IPS DF 4.7 (cell line): ENCODE results near the gene PLPP2.

Experiments used
- DNase-seq: peaks from one replicate; pipeline ENCODE4 v3.0.0-alpha.2; 2013; ENCODE audit warnings: low spot score; ENCODE audit errors: extremely low read depth

PLPP2 gene

DNA sequence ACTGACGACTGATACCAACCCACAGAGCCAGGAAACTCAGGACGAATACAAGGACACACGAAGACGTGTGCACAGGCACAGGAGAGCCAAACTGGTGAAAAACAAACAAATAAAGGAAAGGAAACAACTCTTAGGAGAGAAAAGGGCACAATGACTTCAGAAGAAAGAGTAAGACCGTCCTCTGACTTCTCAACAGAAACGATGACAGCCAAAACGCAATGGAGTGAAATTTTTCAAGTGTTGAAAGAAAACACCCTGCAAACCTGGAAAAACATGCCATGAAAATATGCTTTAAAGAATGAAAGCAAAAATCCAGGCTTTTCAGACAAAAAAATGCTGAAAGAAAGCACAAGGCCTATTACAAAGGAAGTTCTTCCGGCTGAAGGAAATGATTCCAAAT is 24.6 kb upstream of the PLPP2 start:
- no peak for DNase-seq

DNA sequence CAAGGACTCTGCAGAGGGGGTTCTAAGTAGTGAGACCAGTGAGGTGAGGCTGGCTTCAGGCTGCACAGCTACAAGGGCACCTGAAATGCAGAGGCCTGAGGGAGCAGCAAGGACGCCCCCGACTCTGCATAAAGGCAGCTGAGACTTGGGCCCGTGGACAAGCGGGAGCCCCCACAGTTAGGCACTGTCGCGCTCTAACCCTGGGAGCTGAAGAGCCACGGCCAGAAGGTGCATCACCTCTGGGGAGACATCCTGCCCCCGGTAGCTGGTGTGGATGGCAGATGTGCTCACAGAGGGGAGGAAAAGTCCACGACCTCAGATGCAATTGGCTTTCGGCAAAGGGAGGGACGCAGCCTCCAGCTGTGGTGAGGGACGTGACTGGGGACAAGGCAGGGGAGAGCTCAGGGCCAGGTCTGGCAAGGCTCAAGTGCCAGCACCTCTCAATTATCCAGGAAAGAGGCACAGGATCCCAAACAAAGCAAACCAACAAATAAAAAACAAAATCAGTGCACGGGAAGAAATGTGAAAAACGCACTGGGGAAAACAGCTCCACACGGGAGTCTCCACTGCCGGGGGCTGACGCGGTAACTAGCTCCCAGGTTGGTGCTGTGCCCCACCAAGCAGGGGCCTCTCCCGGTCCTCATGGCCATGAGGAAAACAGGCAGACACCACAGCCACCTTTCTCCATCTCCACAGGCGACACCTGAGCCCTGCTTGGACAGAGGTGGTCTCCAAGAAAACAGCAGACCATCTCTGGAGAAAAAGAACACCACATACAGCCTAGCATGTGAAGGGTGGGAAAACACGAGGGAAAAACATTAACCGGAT is 23.0 kb upstream of the PLPP2 start:
- DNase-seq = no peak

DNA sequence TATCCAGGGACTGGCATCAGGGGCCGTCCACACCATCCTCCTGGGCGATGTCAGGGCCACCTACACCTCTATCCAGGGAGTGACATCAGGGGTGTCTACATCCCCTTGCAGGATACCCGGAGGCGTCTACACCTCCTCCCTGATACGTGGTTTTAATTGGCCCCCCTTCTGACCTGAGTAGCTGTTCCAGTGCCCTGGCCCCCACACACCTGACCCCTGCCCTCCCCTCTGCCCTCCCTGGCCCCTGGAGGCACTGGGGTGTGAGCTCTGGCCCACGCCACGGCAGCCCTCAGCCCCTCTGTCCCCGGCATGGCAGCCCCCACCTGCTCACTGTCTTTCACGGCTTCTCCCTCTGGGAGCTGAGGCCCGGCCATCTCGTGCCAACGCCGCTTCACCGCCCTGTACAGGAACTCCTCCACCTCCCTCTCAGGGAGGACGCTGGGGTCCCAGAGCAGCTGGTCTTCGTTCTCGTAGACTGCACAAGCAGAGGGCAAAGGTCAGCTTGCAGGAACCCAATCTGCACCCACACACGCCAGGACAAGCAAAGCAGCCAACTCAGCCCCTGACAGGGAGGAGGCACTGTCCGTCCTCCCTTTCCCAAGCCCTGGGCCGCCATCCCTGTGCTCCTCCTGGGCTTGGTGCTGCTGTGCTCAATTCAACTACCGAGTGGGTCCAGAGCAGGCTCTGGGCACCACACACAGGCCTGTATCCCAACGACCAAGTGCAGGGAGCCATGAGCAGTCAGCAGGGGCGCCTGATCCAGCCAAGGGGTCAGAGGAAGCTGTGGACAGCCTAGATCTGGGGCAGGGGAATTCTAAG is 22.2 kb upstream of the PLPP2 start:
- DNase-seq = no peak

DNA sequence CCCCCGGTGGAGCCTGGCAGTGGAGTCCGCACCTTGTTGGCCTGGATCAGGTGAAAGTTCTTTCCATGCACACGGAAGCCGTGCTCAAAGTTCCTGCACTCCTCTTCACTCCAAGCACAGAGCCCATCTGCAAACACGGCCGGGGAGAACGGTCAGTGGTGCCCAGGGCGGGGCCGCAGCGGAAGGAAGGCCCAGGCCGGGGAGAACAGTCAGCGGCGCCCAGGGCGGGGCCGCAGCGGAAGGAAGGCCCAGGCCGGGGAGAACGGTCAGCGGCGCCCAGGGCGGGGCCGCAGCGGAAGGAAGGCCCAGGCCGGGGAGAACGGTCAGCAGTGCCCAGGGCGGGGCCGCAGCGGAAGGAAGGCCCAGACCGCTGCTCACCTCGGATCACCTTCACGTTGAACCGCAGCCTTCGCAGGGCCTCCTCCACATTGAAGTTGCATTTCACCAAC is 20.6 kb upstream of the PLPP2 start:
- no peak for DNase-seq

DNA sequence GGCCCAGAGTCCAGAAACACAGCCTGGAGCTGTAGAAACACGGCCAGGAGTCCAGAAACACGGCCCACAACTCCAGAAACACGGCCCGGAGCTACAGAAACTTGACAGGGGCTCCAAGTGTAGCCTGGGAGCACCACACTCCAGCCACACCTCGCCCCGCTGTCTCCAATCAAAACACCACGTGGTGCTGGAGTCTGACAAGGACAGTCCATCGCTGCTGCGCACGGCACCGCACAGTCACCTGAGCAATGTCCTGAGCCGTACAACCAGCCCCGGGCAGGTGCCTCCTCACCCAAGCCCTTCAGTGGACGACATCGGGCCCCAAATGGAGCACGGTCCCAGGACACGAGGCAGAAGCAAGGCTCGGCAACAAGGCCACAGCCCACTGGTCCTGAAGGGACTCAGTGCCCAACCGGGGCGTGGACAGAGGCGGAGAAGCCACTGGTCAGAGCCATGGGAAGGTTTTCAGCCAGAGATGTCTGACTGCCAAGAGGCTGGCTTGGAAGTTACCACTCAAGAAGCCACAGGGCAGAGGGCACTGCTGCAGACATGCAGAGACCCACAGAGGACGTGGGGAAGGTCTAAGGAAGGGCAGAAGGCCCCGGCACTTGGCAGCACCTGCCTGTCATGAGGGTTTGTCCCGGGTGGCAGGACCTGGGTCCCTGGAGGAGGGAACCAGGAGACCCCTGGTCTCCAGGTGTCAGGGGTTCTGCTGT is 19.7 kb upstream of the PLPP2 start:
- DNase-seq = no peak

DNA sequence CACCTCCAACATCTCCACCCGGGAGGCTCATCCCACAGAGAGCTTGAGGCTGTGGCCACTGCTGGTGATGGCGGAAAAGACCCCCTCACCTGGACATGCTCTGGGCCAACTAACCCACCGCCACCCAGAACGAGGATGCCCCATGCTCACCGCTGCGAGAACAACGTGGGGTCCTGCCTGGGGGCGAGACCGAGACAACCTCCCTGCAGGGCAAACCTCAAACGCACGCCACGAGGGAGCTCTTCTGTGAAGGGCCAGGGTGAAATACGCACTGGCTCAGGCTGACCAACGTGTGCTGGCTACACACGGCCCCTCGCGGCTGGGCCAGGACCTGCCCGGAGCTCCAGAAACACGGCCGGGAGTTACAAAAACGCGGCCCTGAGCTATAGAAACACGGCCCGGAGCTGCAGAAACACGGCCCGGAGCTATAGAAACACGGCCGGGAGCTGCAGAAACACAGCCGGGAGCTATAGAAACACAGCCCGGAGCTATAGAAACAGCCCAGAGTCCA is 19.0 kb upstream of the PLPP2 start:
- DNase-seq = no peak

DNA sequence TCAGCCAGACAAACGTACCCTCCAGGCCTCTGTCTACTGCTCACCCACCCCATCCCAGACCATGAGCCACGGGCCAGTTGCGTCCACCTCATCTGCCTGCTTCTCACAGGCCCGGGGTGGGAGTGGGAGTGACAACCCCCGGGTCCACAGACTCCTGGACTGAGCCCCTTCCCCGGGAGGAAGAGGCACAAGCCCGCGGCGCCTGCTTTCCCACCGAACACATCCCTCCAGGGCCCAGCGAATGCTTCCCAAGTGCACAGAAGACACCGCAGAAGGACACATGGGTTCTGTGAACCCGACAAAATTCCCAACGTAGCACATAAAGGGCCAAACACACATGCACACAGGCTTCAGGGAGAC is 18.0 kb upstream of the PLPP2 start:
- DNase-seq = no peak

DNA sequence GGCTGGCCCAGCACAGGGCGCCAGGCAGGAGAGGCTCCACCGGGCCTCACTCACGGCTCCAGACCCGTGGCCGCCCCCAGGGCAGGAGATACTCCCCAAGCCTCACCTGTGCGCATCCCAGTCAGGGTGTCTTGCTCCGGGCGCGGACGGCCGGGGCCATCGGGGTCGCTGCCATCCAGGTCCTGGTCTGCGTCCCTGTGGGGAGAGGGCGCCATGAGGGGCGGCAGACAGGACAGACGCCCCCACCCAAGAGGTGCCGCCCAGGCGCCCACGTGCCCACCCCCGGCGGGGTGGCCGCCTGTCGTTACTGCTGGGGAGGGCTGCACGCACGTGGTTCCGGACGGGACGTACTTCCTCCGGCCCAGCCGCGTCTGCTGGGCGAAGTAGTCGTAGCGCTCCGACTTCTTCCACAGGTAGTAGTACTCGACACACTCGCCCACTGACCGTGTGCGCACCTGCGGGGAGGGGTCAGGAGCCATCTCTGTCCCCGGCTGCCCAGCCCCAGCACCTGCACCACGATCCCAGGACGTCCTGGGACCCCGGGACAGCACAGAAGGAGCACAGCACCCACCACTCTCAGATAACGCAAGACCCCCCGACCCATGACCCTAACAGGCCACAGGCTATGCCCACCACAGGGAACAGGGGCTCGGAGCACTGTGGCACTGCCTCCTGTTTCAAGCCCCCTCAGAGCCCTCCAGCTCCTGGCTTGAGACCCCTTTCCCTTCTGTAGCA is 17.4 kb upstream of the PLPP2 start:
- DNase-seq = no peak

DNA sequence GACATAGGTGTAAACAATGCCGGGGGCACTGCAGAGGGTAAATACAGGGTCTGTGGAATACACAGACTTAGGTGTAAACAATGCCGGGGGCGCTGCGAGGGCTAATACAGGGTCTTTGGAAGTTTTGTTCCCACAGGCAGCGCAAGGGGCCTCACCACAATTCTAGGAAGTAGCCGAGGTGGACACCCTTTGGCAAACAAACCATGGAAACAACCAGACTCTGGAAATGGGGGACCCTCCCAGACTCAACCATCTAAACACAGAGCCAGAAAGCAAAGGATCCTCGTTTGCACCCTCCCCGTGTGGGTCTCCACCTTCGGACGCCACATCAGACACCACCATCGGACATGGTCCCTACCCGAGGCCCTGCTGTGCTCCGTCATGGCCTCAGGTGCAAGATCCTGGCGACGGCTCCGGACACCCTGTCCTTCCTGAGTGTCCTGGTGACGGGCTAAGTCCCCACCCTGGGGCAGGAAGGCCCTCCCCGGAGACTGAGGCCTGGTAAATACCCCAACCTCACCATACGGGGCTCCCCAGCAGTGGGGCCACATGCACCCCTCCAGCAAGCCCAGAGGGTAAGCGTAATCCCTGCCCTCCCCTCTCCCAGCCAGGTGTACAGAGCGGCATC is 16.7 kb upstream of the PLPP2 start:
- DNase-seq = no peak

DNA sequence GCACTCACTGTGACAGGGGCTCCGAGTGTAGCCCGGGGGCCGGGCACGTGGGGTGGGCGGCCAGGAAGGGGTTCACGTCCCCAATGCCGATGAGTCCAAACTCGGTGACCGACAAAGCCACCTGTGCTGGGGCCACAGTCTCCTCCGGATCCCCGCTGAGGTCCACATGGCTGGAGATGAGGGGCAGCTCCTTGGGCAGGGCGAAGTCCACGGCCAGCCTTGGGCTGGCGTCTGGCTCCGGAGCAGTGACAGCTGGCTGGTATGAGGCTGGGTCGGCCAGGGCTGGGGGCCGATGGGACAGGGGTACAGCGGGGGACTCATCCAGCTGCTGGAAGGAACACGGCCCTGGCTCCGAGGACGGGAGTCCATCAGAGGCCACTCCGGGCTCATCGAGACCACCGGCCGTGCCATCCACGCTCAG is 15.9 kb upstream of the PLPP2 start:
- no peak for DNase-seq

DNA sequence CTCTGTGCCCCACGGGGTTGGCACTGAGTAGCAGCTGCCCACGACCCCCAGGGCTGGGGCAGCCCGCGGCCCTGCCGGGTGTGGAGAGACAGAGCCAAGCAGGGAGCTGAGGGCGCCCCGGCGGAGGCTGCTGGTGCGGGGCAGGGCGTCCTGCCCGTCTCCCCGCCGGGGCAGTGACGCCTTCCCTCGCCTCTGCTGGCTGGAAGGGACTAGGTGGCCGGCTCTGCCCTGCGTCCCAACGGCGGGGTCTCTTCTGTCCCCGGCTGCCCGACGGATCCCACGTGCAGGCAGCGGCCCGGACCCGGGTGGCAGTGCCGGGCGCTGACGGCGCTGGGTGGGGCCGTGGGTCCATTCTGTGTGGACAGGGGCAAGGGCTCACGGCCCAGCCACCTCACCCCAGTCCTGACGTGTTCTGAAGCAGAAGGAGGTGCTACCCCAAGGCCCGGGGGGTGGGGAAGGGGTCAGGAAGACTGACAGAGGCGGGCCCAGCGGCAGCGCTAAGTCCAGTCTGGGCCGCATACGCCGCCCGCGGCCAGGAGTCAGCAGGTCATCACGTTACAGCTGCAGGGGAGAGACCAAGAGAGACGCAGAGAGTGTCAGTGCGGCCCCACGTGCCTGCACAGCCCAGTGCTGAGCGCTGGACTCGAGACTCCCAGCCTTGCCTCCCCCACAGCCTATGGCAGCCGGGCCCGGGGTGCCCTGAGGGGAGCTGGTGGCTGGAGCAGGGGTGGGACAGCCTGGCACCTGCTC is 15.1 kb upstream of the PLPP2 start:
- no peak for DNase-seq

DNA sequence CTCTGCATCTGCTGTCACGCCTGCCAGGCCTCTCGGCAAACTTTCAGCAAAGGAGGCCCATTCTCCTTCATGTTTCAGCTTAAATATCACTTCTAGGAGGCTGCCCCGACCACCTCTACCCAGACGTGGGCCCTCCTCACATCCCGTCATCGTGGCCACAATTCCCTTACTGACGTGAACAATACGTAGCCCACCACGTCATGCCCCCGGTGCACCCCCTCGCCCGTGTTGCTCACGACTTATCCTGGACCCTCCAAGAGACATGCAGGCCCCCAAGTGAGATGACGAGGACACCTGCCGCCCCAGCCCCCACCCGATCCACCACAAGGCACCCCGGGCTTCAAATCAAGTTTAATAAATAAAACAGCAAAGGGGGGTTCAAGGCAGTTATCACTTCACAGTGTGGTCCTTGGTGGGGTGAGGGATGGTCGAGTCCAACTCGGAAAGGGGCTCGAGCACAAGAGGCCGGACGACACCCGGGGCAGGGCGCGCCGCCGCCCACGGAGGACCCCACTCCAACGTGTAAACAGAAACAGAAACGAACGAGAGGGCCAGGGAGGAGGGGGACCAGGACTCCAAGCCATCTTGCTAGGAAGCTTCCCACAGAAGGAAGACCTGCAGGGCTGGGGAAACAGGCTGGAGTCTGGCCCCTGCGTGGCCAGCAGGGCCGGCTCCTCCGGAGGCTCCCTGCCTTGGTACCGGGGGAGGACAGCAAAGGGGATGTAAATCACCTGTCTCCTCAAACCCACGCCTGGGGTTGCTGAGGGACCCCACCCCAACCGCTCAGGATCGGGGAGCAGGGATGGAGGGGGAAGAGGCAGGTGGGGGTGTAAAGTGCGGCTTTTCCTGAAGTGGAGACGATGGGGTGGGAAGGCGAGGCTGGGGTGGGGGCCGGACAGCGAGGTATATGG is 14.3 kb upstream of the PLPP2 start:
- no peak for DNase-seq

DNA sequence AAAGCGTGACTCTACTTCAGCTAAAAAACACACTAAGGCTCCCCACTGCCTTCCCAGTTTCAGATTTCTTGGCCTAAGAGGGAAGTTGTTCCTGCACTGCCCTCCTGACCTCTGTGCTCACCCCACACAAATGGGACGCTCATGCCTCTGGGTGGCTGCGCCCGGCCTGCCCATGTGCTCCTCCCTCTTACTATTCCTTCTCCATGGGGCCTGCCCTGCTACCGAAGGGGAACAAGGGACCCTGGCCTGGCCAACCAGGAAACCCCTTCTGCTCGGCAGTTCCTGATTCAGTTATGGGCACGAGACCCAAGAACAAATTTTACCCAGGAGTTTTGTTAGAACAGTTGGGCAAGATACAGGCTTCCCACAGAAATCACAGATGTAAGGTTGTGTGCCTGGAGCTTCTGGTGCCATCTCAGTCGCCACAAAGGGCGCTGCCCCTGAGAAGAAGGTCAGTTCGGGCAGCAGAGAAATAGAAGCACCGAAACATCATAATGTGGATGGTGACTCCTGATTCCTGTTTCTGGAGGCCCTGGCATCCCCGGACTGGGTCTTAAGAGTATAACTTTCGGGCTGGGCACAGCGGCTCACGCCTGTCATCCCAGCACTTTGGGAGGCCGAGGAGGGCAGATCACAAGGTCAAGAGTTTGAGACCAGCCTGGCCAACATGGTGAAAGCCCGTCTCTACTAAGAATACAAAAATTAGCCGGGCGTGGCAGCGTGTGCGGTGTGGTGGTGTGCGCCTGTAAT is 5.4 kb upstream of the PLPP2 start:
- no peak for DNase-seq

DNA sequence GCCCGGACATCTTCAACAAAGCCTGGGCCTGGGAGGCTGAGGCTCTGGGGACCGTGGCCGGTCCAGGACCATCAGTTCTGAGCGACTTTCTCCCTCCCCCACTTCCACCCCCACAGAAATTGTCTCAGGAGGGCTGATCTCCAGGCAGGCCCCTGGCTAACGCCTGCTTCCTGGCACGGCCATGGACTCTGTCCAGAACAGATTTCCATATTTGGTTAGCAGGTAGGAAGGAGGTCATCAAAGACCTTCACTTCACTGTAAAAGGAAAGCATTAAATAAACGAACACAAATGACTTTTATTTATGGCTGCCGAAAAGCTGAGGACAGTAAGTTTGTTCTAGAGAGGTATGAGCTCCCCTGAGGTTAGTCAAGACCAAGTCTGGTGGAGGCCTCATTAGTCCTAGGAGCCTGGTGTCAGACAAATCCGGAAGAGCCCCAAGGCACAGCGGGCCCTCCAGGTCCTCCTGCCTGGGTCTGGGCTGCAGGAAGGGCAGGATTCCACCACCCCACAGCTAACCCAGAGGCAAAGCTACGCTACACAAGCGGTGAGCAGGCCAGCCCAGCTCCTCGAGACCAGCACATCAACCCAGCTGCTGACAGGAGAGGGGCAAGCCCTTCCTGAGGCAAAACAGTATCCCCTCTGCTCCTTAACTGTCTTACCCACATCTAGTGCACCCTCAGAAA is 4.6 kb upstream of the PLPP2 start:
- DNase-seq = no peak

DNA sequence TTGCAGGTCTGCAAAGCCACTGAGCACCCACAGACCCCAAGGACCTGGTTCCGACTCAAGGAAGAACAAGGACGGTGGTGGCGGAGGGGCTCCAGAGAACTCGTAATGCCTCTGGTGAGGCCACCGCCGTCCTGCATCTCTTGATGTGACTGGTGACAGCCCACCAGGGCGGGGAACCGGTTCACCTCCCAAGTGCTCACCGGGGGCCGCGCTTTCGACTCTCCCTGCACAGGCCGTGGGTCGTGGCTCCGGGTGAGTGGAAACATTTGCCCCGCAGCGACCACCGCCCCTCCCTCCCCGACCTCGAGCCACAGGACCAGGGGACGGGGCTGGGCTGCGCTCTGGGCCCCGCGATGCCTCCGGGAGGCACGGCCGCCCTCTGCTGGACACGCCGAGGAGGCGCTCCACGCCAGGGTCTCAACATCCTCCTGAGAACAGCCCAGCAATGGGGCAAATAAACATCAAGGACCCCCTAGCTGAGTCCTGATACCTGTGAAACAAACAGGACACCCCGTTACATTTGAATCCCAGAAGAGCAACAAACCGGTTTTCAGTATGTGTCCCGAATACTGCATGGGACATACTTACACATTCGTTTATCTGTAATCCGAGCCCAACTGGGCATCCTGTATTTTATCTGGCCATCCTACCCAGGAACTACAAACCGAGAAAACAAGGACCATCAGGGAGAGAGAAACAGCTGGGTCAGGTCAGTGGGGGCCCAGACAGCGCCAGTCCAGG is 3.9 kb upstream of the PLPP2 start:
- DNase-seq = no peak

DNA sequence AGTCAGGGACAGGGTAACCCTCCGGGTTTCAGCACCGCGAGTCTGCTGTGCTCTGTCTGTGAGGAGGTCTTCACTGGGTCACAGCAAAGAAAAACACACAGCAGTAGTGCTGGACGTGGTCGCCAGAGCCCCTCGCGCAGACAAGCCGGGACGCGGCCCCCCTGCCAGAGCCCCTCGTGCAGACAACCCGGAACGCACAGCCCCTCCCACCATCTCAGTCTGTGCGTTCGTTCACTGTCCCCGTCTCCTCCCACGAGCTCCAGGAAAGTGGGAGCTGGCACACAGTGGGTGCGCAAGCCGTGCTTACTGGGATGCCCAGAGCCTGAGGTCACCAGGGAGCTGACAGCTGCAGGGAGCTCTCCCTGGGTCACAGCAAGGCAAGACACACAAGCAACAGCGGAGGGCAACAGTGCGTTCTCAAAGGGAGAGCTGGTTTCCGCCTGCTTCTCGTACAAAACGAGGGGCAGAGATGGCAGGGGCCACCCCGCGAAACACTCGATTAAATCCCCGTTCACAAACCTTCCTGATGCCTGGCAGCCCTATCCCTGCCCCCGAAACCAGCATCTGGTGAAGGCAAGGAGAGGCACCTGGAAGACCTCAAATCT is 3.2 kb upstream of the PLPP2 start:
- DNase-seq = no peak
